ENCODE measurements around the gene EIF6. TPM values are rescaled to one million over a fixed set of nuclear protein-coding genes. Genes with fewer than 3 reads are reported as not detected.

Gene EIF6
- total and polyA plus RNA-seq, 4 donors, result 60.8 to 160 (median 106) TPM

DNA sequence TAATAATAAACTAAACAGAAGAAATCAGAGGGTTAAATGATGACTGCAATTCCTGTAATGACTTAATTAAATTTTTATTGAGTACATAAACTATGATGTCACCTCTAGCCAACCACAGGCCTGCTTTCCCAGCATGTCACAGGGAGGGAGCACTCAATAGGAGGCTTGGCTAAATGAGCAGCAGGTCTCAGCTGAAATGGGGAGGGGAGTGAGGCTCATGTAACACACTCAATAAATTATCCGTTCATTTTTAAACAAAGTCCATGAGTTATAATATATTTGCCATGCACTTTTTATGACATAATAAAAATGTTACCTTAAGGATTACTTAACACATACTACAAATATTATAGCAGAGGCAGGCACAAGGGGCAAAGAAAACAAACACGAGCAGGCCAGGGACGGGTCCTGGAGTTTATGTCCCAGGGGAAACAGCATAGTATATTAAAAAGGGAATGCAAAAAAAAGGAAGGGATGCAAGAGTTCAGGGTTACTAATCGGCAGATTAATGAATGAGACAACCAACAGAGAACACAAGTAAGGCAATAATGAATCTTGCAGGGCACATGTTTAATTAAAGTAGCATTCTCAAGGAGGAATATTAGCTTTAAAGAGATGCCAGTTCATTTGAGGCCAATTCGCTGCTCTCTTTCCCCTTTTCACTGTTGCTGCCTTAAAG, 34.8 kb upstream of the EIF6 start:
- Histone ChIP-seq H3K4me1 (ENCODE audit: control insufficient read depth in 4 of 4, insufficient read depth in 4 of 4, low read length in 3 of 4) (peaks cover 0 to 4% (median 0%) of the 10 kb centered on the region in 4 donors), H3K4me3 (ENCODE audit: low read depth in 1 of 3, low read length in 3 of 3) (no peak overlapping the region), H3K9ac (ENCODE audit: low read depth in 1 of 2, low read length in 2 of 2) (no peak overlapping the region), H3K27me3 (ENCODE audit: control insufficient read depth in 4 of 4, insufficient read depth in 4 of 4, low read length in 3 of 4) (no peaks in the 10 kb centered on the region), H3K9me3 (ENCODE audit: control insufficient read depth in 4 of 4, low read length in 3 of 4) (no peaks in the 10 kb centered on the region), H3K27ac (ENCODE audit: low read depth in 1 of 2, low read length in 2 of 2) (no peak overlapping the region), H3K36me3 (ENCODE audit: control insufficient read depth in 4 of 4, insufficient read depth in 3 of 4, low read depth in 1 of 4, low read length in 3 of 4) (peaks cover 0 to 4% (median 0%) of the 10 kb centered on the region in 4 donors)
- WGBS, result 77% methylated on average over 5 of the region's 5 CpGs
- DNase-seq (ENCODE audit: low spot score), result no peak
- TF ChIP-seq SP1 (IDR thresholded peaks at IDR 0.05), result no peak
- no peak for TF ChIP-seq ZBTB33 (IDR thresholded peaks at IDR 0.05)
- no peak for TF ChIP-seq REST (IDR thresholded peaks at IDR 0.05)
- no peak for TF ChIP-seq FOXA2 (IDR thresholded peaks at IDR 0.05)
- no peak for TF ChIP-seq EGR1 (IDR thresholded peaks at IDR 0.05; ENCODE audit: low read depth in 2 of 2)
- TF ChIP-seq HNF4A (conservative IDR thresholded peaks at IDR 0.05), result no peak
- TF ChIP-seq HNF4G (IDR thresholded peaks at IDR 0.05), result no peak
- TF ChIP-seq RAD21 (IDR thresholded peaks at IDR 0.05), result no peak
- no peak for TF ChIP-seq CTCF (IDR thresholded peaks at IDR 0.05; ENCODE audit: low read depth, low read length, missing input control)
- TF ChIP-seq GABPA (IDR thresholded peaks at IDR 0.05 in 1 of 2, conservative IDR thresholded peaks at IDR 0.05 in 1 of 2), result no peak
- TF ChIP-seq YY1 (IDR thresholded peaks at IDR 0.05), result no peak

DNA sequence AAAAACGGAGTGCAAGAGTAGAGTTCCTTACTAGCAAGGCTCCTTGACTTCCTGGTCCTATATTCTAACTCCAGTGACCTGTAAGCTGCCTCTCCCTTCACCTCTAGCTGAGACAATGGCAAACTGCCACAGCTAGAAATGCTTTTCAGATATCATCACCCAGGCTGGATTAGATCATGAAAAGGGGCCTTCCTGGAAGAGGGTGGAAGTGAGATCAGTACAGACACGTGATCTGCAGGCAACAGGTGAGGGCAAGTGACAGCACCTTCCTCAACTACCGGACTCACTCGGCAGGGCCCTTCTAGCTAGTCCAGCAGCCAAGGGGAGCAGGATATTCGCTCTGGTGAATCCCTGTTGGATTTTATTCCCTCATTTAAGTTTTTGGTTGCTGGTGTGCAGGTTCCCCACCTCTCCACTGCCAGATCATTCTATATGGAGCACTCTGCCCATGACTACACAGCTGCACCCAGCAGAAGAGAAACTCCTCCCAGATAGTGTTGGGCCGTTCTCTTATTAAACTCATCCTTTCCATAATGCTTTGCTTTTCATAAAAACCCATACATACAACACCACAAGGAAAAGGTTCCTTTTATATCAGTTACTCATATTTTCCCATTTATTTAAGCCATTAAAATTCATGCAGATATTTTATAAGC, 34.1 kb upstream of the EIF6 start:
- Histone ChIP-seq H3K27ac (ENCODE audit: low read depth in 1 of 2, low read length in 2 of 2) (no peak overlapping the region), H3K9ac (ENCODE audit: low read depth in 1 of 2, low read length in 2 of 2) (no peak overlapping the region), H3K4me1 (ENCODE audit: control insufficient read depth in 4 of 4, insufficient read depth in 4 of 4, low read length in 3 of 4) (peaks cover 0 to 4% (median 0%) of the 10 kb centered on the region in 4 donors), H3K4me3 (ENCODE audit: low read depth in 1 of 3, low read length in 3 of 3) (no peak overlapping the region), H3K36me3 (ENCODE audit: control insufficient read depth in 4 of 4, insufficient read depth in 3 of 4, low read depth in 1 of 4, low read length in 3 of 4) (peaks cover 0 to 4% (median 0%) of the 10 kb centered on the region in 4 donors), H3K27me3 (ENCODE audit: control insufficient read depth in 4 of 4, insufficient read depth in 4 of 4, low read length in 3 of 4) (no peaks in the 10 kb centered on the region), H3K9me3 (ENCODE audit: control insufficient read depth in 4 of 4, low read length in 3 of 4) (no peaks in the 10 kb centered on the region)
- TF ChIP-seq JUND (IDR thresholded peaks at IDR 0.05), result peak in 1 of 2 donors; percentile 33
- TF ChIP-seq YY1 (IDR thresholded peaks at IDR 0.05), result no peak
- DNase-seq (ENCODE audit: low spot score), result no peak
- 76% methylated on average over 6 of the region's 6 CpGs for WGBS

Data from liver (tissue), 9 donors.